Measurements from ENCODE around the gene ATP10A. TPM values are rescaled to one million over a fixed set of nuclear protein-coding genes. Genes with fewer than 3 reads are reported as not detected.

The ATP10A gene
- total RNA-seq, 1 experiment from 2014 or later: 3.9 TPM

DNA sequence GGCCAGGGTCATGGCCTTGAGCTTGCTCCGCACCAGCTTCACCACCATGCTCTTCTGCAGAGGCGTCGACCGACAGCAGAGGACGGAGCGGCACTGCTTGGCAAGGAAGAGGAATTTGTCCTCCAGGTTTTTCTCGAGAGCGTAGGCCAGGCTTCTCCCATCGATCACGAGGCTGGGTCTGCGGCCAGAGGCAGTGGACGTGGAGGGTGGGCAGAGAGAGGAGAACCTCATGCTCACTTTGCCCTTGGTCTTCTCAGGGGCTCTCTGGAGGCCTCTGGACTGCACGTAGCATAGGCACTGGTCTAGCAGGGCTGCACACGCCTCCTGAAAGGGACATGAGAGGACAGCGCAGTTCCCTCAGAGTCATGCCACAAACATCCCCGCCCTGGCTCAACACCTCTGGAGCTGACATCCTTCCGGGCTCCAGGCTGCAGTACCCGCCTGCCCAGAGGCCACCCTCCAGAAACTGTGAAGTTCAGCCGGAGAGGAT is 168.3 kb downstream of the ATP10A start:
- Histone ChIP-seq H4K20me1 (ENCODE audit: control insufficient read depth, insufficient read depth, insufficient read length) (no peaks in the 10 kb centered on the region), H3K4ac (ENCODE audit: low read depth, low read length) (no peak overlapping the region), H3K18ac (ENCODE audit: insufficient read length, low read depth, low read length) (no peak overlapping the region), H2BK15ac (ENCODE audit: low read depth, low read length) (no peak overlapping the region), H2AFZ (ENCODE audit: low read length) (no peak overlapping the region), H3K27me3 (ENCODE audit: insufficient read depth, low read length) (no peaks in the 10 kb centered on the region), H4K91ac (ENCODE audit: insufficient read length, low read depth, low read length) (no peak overlapping the region), H4K8ac (replicated peaks; ENCODE audit: insufficient read length, low read depth, low read length) (no peak overlapping the region), H3K14ac (ENCODE audit: insufficient read depth, low read length) (no peak overlapping the region), H3K27ac (ENCODE audit: insufficient read length, low read depth, low read length) (no peak overlapping the region), H3T11ph (ENCODE audit: low read length) (no peak overlapping the region), H3K23ac (ENCODE audit: insufficient read length, low read depth, low read length) (no peak overlapping the region), H3K4me2 (ENCODE audit: insufficient read depth, insufficient read length, low read length) (no peak overlapping the region), H4K5ac (ENCODE audit: insufficient read length, low read depth, low read length) (no peak overlapping the region), H3K79me2 (ENCODE audit: insufficient read depth, low read length) (no peaks in the 10 kb centered on the region), H2BK12ac (ENCODE audit: insufficient read length, low read depth, low read length) (no peak overlapping the region), H3K79me1 (ENCODE audit: insufficient read depth, low read depth, low read length, poor library complexity, severe bottlenecking) (no peaks in the 10 kb centered on the region), H3K9ac (ENCODE audit: extremely low read depth, insufficient read length, low read length) (no peak overlapping the region), H2BK20ac (ENCODE audit: low read depth, low read length, poor library complexity, severe bottlenecking) (no peak overlapping the region), H3K4me1 (ENCODE audit: insufficient read depth, low read length) (peaks cover 5% of the 10 kb centered on the region; the same call in 1 of the 2 replicates), H2AK5ac (ENCODE audit: insufficient read length, low read length) (no peak overlapping the region), H3K23me2 (ENCODE audit: insufficient read length, low read depth, low read length, poor library complexity, severe bottlenecking) (no peaks in the 10 kb centered on the region), H3K9me3 (ENCODE audit: control insufficient read depth, low read depth, low read length) (no peaks in the 10 kb centered on the region), H2BK5ac (ENCODE audit: insufficient read length, low read length) (no peak overlapping the region), H2BK120ac (ENCODE audit: low read depth, low read length, poor library complexity, severe bottlenecking) (no peak overlapping the region), H3K56ac (ENCODE audit: insufficient read length, low read depth, low read length) (no peak overlapping the region)
- Mint-ChIP-seq H3K27me3 (ENCODE audit: low read depth) (peaks cover 3% of the 10 kb centered on the region), H3K4me3 (no peak overlapping the region), H3K27ac (no peak overlapping the region), H3K4me1 (peaks cover 33 to 37% of the 10 kb centered on the region in 2 experiments), H3K36me3 (ENCODE audit: insufficient read depth in 1 of 3, low read depth in 3 of 3) (no peaks in the 10 kb centered on the region; a peak in 1 of 7 replicates), H3K9me3 (no peaks in the 10 kb centered on the region)
- WGBS (ENCODE audit: extremely low coverage, insufficient read length, low lambda C conversion rate): no CpG with 5 or more reads among the region's 19 CpGs
- TF ChIP-seq, protein P1, sequence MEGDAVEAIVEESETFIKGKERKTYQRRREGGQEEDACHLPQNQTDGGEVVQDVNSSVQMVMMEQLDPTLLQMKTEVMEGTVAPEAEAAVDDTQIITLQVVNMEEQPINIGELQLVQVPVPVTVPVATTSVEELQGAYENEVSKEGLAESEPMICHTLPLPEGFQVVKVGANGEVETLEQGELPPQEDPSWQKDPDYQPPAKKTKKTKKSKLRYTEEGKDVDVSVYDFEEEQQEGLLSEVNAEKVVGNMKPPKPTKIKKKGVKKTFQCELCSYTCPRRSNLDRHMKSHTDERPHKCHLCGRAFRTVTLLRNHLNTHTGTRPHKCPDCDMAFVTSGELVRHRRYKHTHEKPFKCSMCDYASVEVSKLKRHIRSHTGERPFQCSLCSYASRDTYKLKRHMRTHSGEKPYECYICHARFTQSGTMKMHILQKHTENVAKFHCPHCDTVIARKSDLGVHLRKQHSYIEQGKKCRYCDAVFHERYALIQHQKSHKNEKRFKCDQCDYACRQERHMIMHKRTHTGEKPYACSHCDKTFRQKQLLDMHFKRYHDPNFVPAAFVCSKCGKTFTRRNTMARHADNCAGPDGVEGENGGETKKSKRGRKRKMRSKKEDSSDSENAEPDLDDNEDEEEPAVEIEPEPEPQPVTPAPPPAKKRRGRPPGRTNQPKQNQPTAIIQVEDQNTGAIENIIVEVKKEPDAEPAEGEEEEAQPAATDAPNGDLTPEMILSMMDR (conservative IDR thresholded peaks at IDR 0.05): no peak
- DNase-seq: no peak
